Activated CD8-positive, alpha-beta memory T cell treated with anti-CD3 and anti-CD28 coated beads, Interleukin-2, amount 10 ng/mL, durations not matched to agents 7 days and 5 days (primary cell): ENCODE measurements around the gene MPC1. TPM values are rescaled to one million over a fixed set of nuclear protein-coding genes. Genes with fewer than 3 reads are reported as not detected.
"Not testable (repeated sequence)": the region's sequence is repeated elsewhere in the genome, so short reads cannot be mapped to it uniquely, and the experiment has no call there.

Experiments used
- ATAC-seq: fragments of 150-1000 bp; cut with Tn5 transposase; one replicate; pipeline ENCODE4 v1.10.0; 2021; ENCODE audit warnings: moderate library complexity
- CTCF ChIA-PET: fragments of 350-600 bp; sonication (Branson Sonifier 250); formaldehyde crosslinking; loops from one replicate; lab custom pipeline; 2021; ENCODE audit warnings: antibody characterized with exemption; lab: Charles Lee
- DNase-seq: peaks from one replicate; pipeline ENCODE4 v3.0.0-alpha.2; 2020
- H3K27ac Mint-ChIP-seq: one replicate; pipeline ENCODE4 v1.8.0; 2021; ENCODE audit warnings: mild to moderate bottlenecking, mixed read lengths
- H3K27me3 Mint-ChIP-seq: one replicate; pipeline ENCODE4 v1.8.0; 2021; ENCODE audit warnings: mixed read lengths
- H3K36me3 Mint-ChIP-seq: one replicate; pipeline ENCODE4 v1.8.0; 2021; ENCODE audit warnings: mild to moderate bottlenecking, mixed read lengths
- H3K4me1 Mint-ChIP-seq: one replicate; pipeline ENCODE4 v1.8.0; 2021; ENCODE audit warnings: mixed read lengths
- H3K4me3 Mint-ChIP-seq: one replicate; pipeline ENCODE4 v1.8.0; 2021; ENCODE audit warnings: mild to moderate bottlenecking, moderate library complexity, mixed read lengths
- H3K9me3 Mint-ChIP-seq: one replicate; pipeline ENCODE4 v1.8.0; 2022; ENCODE audit warnings: low read depth, mixed read lengths
- total RNA-seq, 2 experiments: library from RNA; stranded (reverse); gene quantifications; one replicate each; pipeline ENCODE4 v1.2.3, GENCODE V29; 2021

Gene MPC1
- total RNA-seq, 2 experiments from 2014 or later: 29.4 to 37.4 TPM

- Mint-ChIP-seq H3K27me3 (peaks cover 7% of the 10 kb centered on the region), H3K4me3 (no peak overlapping the region), H3K9me3 (no peaks in the 10 kb centered on the region)
Observed at GRCh38 chr6:166400181-166400580, 17.4 kb upstream of the MPC1 start.

GRCh38 chr6:166398348-166398747, 15.6 kb upstream of the MPC1 start:
- CTCF ChIA-PET: interaction anchor here (0.8 to 5.5 kb wide), 6 partner anchors 12 to 122 kb away, joined by 3 to 82 read pairs (median 15); no protein-coding TSS in a partner anchor
- no peaks in the 10 kb centered on the region for H3K4me1 Mint-ChIP-seq
- no peaks in the 10 kb centered on the region for H3K9me3 Mint-ChIP-seq
- H3K27me3 Mint-ChIP-seq: peaks cover 9% of the 10 kb centered on the region
- DNase-seq (no peak), ATAC-seq (no peak)
- no peak overlapping the region for H3K4me3 Mint-ChIP-seq
- H3K27ac Mint-ChIP-seq: no peak overlapping the region
- no peaks in the 10 kb centered on the region for H3K36me3 Mint-ChIP-seq

More at GRCh38 chr6:166400181-166400580, 17.4 kb upstream of the MPC1 start:
- DNase-seq (no peak), ATAC-seq (no peak)
- no peaks in the 10 kb centered on the region for H3K4me1 Mint-ChIP-seq
- CTCF ChIA-PET: interaction anchor here (0.6 to 5.5 kb wide), 25 partner anchors 8 to 167 kb away, joined by 3 to 82 read pairs (median 6); no protein-coding TSS in a partner anchor
- no peaks in the 10 kb centered on the region for H3K36me3 Mint-ChIP-seq
- no peak overlapping the region for H3K27ac Mint-ChIP-seq

GRCh38 chr6:166397849-166398248, 15.1 kb upstream of the MPC1 start:
- Mint-ChIP-seq H3K27ac (no peak overlapping the region), H3K4me1 (no peaks in the 10 kb centered on the region), H3K9me3 (no peaks in the 10 kb centered on the region), H3K4me3 (no peak overlapping the region), H3K36me3 (no peaks in the 10 kb centered on the region), H3K27me3 (peaks cover 9% of the 10 kb centered on the region)
- ATAC-seq (no peak), DNase-seq (no peak)
- CTCF ChIA-PET: interaction anchor here (0.8 to 5.5 kb wide), 3 partner anchors 86 to 122 kb away, joined by 3 to 82 read pairs (median 9); no protein-coding TSS in a partner anchor

GRCh38 chr6:166395778-166396177, 13.0 kb upstream of the MPC1 start:
- ATAC-seq: no peak

DNA sequence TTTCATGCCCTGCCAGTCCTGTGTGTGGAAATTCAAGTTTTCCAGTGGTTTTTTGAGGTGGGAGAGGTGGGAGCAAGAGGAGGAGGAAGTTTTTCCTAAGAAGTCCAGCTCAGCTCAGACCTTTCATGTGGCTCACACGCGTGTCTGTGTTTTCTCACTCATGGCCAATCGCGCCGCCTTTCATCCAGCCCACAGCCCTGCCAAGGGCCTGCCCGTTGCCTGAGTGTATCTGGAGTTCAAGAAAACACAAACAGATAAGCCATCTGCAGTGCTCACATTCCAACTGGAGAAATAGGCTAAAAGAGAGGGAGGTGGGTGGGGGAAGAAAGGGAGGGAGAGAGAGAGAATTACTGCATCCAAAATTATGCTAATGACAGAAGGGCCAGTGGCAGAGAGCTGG, 12.6 kb upstream of the MPC1 start:
- ATAC-seq: no peak
- peaks cover 18% of the 10 kb centered on the region for H3K27me3 Mint-ChIP-seq
- no peaks in the 10 kb centered on the region for H3K36me3 Mint-ChIP-seq

More at GRCh38 chr6:166395778-166396177, 13.0 kb upstream of the MPC1 start:
- H3K4me3 Mint-ChIP-seq: no peak overlapping the region
- peaks cover 15% of the 10 kb centered on the region for H3K27me3 Mint-ChIP-seq
- peak; percentile 25 for DNase-seq
- H3K27ac Mint-ChIP-seq: no peak overlapping the region
- CTCF ChIA-PET: interaction anchor here (0.9 to 1.3 kb wide), 2 partner anchors 9 to 86 kb away, joined by 3 to 4 read pairs; no protein-coding TSS in a partner anchor
- no peaks in the 10 kb centered on the region for H3K36me3 Mint-ChIP-seq
- H3K9me3 Mint-ChIP-seq: no peaks in the 10 kb centered on the region
- no peaks in the 10 kb centered on the region for H3K4me1 Mint-ChIP-seq

DNA sequence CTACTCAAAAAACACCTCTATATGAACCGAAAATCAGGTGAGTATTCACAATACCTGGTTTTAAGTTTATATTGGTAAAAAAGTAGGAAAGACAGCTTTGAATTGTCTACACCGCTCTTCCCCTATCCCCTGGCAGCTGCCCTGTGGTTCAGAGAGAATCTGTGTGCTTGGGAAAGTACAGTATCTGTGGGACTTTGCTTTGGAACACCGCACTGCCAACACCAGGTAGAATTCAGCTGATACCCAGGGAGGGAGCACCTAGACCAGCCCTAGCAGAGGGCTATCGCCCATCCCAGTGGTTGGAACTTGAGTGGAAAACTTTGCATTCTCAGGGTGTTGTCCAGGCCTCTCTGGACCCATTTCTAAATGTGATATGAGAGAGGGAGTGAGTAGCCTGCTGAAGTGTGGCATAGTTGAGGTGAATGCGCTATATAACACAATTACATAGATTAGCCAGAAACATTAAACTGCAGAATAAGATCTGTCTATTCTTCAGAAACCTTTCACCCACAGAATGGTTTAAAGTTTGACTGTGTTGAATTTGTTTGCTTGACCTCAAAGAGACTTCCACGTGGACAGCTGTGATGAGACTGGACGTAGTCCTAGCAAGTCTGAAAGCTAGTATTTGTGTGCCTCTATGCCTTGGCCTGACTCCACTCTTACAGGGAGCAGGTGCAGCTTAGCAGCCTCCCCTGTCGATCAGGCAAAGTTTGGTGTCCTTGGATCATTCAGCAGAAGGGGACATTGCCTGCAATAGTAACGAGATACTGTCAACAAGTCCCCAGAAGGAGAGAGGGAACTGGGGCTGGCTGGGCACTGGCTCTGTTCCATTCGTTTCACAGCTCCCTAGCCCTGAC, 11.5 kb upstream of the MPC1 start:
- Mint-ChIP-seq H3K4me3 (no peak overlapping the region), H3K27ac (no peak overlapping the region), H3K4me1 (no peaks in the 10 kb centered on the region), H3K27me3 (peaks cover 15% of the 10 kb centered on the region), H3K9me3 (no peaks in the 10 kb centered on the region), H3K36me3 (no peaks in the 10 kb centered on the region)
- DNase-seq: peak; percentile 27
- ATAC-seq: no peak
- CTCF ChIA-PET: interaction anchor here (0.7 to 1.4 kb wide), 3 partner anchors 11 to 118 kb away, joined by 3 to 5 read pairs (median 3); no protein-coding TSS in a partner anchor

More for the DNA sequence above, 12.6 kb upstream of the MPC1 start:
- H3K9me3 Mint-ChIP-seq: no peaks in the 10 kb centered on the region
- CTCF ChIA-PET: interaction anchor here (1.3 to 1.4 kb wide), 2 partner anchors 85 to 119 kb away, joined by 3 to 5 read pairs; no protein-coding TSS in a partner anchor
- H3K27ac Mint-ChIP-seq: no peak overlapping the region
- no peak overlapping the region for H3K4me3 Mint-ChIP-seq
- no peaks in the 10 kb centered on the region for H3K4me1 Mint-ChIP-seq
- peak; percentile 26 for DNase-seq

- Mint-ChIP-seq H3K4me1 (no peaks in the 10 kb centered on the region), H3K9me3 (no peaks in the 10 kb centered on the region), H3K27ac (no peak overlapping the region)
Observed at GRCh38 chr6:166393535-166393823, 10.7 kb upstream of the MPC1 start.

DNA sequence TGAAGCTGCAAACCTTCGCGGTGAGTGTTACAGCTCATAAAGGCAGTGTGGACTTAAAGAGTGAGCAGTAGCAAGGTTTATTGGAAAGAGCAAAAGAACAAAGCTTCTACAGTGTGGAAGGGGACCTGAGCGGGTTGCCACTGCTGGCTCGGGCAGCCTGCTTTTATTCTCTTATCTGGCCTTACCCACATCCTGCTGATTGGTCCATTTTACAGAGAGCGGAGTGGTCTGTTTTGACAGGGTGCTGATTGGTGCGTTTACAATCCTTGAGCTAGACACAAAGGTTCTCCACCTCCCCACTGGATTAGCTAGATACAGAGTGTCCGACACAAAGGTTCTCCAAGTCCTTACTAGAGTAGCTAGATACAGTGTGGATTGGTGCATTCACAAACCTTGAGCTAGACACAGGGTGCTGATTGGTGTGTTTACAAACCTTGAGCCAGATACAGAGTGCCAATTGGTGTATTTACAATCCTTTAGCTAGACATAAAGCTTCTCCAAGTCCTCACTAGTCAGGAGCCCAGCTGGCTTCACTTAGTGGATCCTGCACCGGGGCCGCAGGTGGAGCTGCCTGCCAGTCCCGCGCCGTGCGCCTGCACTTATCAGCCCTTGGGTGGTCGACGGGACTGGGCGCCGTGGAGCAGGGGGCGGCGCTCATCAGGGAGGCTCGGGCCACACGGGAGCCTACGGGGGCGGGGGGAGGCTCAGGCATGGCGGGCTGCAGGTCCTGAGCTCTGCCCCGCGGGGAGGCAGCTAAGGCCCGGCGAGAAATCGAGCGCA, 10.2 kb upstream of the MPC1 start:
- peaks cover 14% of the 10 kb centered on the region for H3K27me3 Mint-ChIP-seq
- H3K27ac Mint-ChIP-seq, H3K4me3 Mint-ChIP-seq, H3K36me3 Mint-ChIP-seq, DNase-seq, ATAC-seq, H3K9me3 Mint-ChIP-seq, H3K4me1 Mint-ChIP-seq: not testable (repeated sequence)
- CTCF ChIA-PET: interaction anchor here (1.0 to 2.4 kb wide), 4 partner anchors 11 to 117 kb away, joined by 4 to 8 read pairs (median 5); no protein-coding TSS in a partner anchor

More at GRCh38 chr6:166393535-166393823, 10.7 kb upstream of the MPC1 start:
- Mint-ChIP-seq H3K27me3 (peaks cover 12% of the 10 kb centered on the region), H3K4me3 (no peak overlapping the region), H3K36me3 (no peaks in the 10 kb centered on the region)
- DNase-seq (no peak), ATAC-seq (no peak)
- CTCF ChIA-PET: interaction anchor here (1.0 to 2.3 kb wide), 2 partner anchors 12 to 80 kb away, joined by 4 to 8 read pairs; no protein-coding TSS in a partner anchor

GRCh38 chr6:166389119-166389518, 6.4 kb upstream of the MPC1 start:
- ATAC-seq (no peak), DNase-seq (no peak)
- CTCF ChIA-PET: interaction anchor here (1.4 kb wide), 1 partner anchor 75 kb away, joined by 5 read pairs; no protein-coding TSS in a partner anchor
- Mint-ChIP-seq H3K9me3 (no peaks in the 10 kb centered on the region), H3K36me3 (no peaks in the 10 kb centered on the region), H3K27ac (no peak overlapping the region), H3K4me3 (no peak overlapping the region), H3K27me3 (peaks cover 14% of the 10 kb centered on the region), H3K4me1 (peaks cover 2% of the 10 kb centered on the region)

DNA sequence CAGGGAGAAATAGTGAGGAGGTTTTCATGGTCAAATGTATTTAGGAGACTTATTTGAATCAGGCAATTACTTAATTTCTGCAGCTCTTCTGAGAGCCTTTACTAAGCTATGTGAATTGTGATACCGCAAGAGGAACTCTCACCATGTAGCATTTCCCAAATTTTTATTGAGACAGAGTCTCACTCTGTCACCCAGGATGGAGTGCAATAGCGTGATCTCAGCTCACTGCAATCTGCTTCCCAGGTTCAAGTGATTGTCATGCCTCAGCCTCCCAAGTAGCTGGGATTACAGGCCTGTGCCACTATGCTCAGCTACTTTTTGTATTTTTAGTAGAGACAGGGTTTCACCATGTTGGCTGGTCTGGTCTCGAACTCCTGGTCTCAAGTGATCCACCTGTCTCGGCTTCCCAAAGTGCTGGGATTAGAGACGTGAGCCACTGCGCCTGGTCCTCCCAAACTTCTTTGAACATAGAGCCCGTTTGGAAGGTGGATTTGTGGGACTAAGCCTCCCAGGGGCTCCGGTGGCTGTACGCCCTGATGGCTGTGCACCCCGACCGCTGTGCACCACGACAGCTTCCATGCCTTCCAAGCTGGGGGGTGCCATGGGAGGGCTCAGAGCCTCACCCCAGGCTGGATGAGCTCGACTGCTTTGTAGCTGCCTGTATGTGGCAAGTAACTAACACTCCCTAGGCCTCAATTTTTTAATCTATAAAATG, 5.7 kb upstream of the MPC1 start:
- DNase-seq (no peak), ATAC-seq (no peak)
- Mint-ChIP-seq H3K9me3 (no peaks in the 10 kb centered on the region), H3K27me3 (peaks cover 12% of the 10 kb centered on the region), H3K36me3 (no peaks in the 10 kb centered on the region), H3K4me1 (peaks cover 6% of the 10 kb centered on the region), H3K27ac (no peak overlapping the region), H3K4me3 (no peak overlapping the region)
- CTCF ChIA-PET: interaction anchor here (0.6 to 2.5 kb wide), 3 partner anchors 12 to 153 kb away, joined by 3 to 13 read pairs (median 5); no protein-coding TSS in a partner anchor

DNA sequence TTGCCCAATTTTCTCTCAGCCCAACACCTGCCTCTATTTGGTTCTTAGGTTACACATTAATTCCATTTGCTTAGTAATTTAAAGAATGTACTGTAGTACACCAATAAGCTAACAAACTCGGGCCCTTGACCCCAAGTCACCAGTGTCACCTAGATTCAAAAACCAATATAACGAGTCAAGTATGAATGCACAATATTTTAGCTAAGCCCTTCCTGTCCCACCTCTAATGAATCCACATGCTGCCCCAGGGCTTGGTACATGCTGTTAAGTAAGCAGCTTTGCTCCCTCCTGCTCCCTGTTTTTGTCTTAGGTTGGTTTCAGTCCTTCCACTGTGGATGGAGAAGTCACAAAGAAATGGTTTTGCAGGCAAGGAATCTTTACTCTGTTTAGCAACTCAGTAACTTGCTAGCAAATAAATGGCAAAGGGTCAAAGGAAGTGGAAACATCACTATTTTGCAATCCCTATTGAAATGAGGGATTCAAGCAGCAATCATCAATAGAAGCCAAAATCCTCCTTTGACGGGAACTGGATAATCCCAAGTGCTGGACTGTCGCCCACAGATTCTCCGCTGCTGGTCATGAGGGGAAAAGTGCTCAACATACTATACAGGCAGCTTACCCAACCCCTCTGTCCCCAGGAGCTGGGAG, 5.0 kb upstream of the MPC1 start:
- ATAC-seq (no peak), DNase-seq (no peak)
- Mint-ChIP-seq H3K27ac (no peak overlapping the region), H3K9me3 (no peaks in the 10 kb centered on the region), H3K4me3 (no peak overlapping the region), H3K36me3 (no peaks in the 10 kb centered on the region), H3K27me3 (peaks cover 12% of the 10 kb centered on the region), H3K4me1 (peaks cover 6% of the 10 kb centered on the region)
- CTCF ChIA-PET: interaction anchor here (1.0 to 2.5 kb wide), 2 partner anchors 13 to 75 kb away, joined by 4 to 13 read pairs; no protein-coding TSS in a partner anchor

GRCh38 chr6:166387098-166387497, 4.4 kb upstream of the MPC1 start:
- H3K27me3 Mint-ChIP-seq, H3K9me3 Mint-ChIP-seq, ATAC-seq, H3K4me3 Mint-ChIP-seq, H3K4me1 Mint-ChIP-seq, H3K36me3 Mint-ChIP-seq, H3K27ac Mint-ChIP-seq, DNase-seq: not testable (repeated sequence)
- CTCF ChIA-PET: interaction anchor here (1.0 to 2.5 kb wide), 3 partner anchors 14 to 111 kb away, joined by 4 to 13 read pairs (median 6); no protein-coding TSS in a partner anchor
